ENCODE results near the gene NAE1.

The NAE1 gene

GRCh38 chr16:66811043-66811442 is 19.7 kb downstream of the NAE1 start:
- in situ Hi-C loops (cut with HindIII; ENCODE audit: low sequenced_read_pairs): no loop called here
- H3K4me3 ChIP-seq (ENCODE audit: low read depth, low read length): no peak overlapping the region
- no peak for DNase-seq (ENCODE audit: low read depth)
- no peak for TF ChIP-seq CTCF (IDR thresholded peaks at IDR 0.05; ENCODE audit: low read depth, low read length, missing control alignments)

- no peak for DNase-seq (ENCODE audit: low read depth)
- no peak overlapping the region for H3K4me3 ChIP-seq (ENCODE audit: low read depth, low read length)
- in situ Hi-C loops (cut with HindIII; ENCODE audit: low sequenced_read_pairs): no loop called here
- no peak for TF ChIP-seq CTCF (IDR thresholded peaks at IDR 0.05; ENCODE audit: low read depth, low read length, missing control alignments)
These were observed 20.4 kb downstream of the NAE1 start for GRCh38 chr16:66810391-66810790.

GRCh38 chr16:66809765-66810164 is 21.0 kb downstream of the NAE1 start:
- no peak for TF ChIP-seq CTCF (IDR thresholded peaks at IDR 0.05; ENCODE audit: low read depth, low read length, missing control alignments)
- DNase-seq (ENCODE audit: low read depth): no peak
- in situ Hi-C loops (cut with HindIII; ENCODE audit: low sequenced_read_pairs): no loop called here
- no peak overlapping the region for H3K4me3 ChIP-seq (ENCODE audit: low read depth, low read length)

GRCh38 chr16:66802159-66802558 is 28.6 kb downstream of the NAE1 start:
- in situ Hi-C loops (cut with HindIII; ENCODE audit: low sequenced_read_pairs): no loop called here

GRCh38 chr16:66801320-66802105 is 29.3 kb downstream of the NAE1 start, which contains the start of gene TERB1:
Gene TERB1, minus strand, starts transcription at chr16:66801584. Its CDS starts 4,786 bp downstream, at chr16:66796798.
- in situ Hi-C loops (cut with HindIII; ENCODE audit: low sequenced_read_pairs): no loop called here
- TF ChIP-seq CTCF (IDR thresholded peaks at IDR 0.05; ENCODE audit: low read depth, low read length, missing control alignments): no peak
- DNase-seq (ENCODE audit: low read depth): no peak
- H3K4me3 ChIP-seq (ENCODE audit: low read depth, low read length): no peak within 1 kb of the TSS

More at GRCh38 chr16:66802159-66802558, 28.6 kb downstream of the NAE1 start:
- no peak for DNase-seq (ENCODE audit: low read depth)
- no peak for TF ChIP-seq CTCF (IDR thresholded peaks at IDR 0.05; ENCODE audit: low read depth, low read length, missing control alignments)
- H3K4me3 ChIP-seq (ENCODE audit: low read depth, low read length): no peak overlapping the region

GRCh38 chr16:66800856-66801255 is 29.9 kb downstream of the NAE1 start:
- H3K4me3 ChIP-seq (ENCODE audit: low read depth, low read length): no peak overlapping the region
- no peak for DNase-seq (ENCODE audit: low read depth)
- no peak for TF ChIP-seq CTCF (IDR thresholded peaks at IDR 0.05; ENCODE audit: low read depth, low read length, missing control alignments)
- in situ Hi-C loops (cut with HindIII; ENCODE audit: low sequenced_read_pairs): no loop called here
